HG03066 (cell line): Measurements from ENCODE around the gene ATG4B.

Experiments
- ATAC-seq: cut with Tn5 transposase; IDR thresholded peaks from one replicate; pipeline ENCODE4 v1.9.1; 2021; ENCODE audit warnings: low read depth; ENCODE audit not compliant: unreplicated experiment

ATG4B gene

DNA sequence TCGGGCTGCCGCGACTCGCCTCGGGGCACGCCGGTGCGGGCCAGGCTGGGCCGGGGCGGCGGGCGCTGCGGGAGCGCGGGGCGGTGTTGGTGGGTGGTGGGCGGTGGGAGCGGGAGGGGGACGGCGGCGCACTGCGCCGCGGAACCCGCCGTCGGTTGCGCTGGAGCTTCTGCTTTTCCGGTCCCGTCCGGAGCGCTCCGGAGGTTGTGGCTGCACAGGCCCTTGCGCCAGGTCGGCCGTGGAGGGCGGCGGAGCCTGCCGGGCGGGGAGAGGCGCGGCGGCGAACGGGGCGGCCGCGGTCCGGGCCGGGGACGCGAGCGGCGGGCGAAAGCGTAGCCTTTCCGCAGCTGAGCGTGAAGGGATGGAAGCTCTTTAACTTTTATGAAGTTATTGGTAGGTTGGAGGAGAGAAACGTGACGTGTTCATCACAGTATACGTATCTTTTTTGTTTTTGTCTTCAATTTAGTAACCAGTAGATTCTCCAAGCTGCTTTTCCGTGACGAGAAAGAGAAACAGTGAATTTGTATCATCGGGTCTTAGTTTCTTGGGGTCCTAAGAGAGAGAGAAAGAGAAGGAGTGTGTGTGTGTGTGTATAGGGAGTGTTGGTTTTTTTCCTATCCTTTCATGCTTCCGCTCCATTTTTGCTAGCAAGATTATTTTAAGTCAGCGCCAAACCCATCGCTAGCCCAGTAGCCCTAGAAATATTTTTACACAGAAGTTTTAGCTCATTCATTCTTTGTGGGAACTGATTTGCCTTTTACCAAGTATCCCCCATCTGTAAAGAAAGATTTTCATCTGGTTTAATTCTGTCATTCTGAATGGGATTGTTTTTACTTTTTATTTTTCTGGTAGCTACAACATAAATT is 535 bp downstream of the ATG4B start:
- ATAC-seq, result peak; percentile 14

DNA sequence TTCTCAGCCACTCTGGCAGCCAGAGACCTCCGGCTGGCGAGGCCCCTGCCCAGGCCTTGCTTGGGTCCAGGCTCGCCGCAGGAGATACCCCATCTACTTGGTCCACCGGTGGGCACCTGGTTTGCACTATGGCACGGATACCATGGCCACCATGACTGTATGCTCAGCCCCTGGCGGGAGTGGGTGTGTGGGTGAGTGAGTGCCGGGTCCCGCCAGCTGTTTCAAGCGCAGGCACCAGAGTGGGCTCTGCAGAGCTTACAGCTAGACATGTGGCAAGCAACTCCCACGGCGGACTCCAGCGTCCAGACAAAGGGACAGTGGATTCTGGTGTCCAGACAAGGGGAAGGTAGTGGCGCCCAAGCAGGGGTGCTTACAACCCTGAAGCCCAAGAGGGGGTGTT is 1.4 kb downstream of the ATG4B start:
- no peak for ATAC-seq

DNA sequence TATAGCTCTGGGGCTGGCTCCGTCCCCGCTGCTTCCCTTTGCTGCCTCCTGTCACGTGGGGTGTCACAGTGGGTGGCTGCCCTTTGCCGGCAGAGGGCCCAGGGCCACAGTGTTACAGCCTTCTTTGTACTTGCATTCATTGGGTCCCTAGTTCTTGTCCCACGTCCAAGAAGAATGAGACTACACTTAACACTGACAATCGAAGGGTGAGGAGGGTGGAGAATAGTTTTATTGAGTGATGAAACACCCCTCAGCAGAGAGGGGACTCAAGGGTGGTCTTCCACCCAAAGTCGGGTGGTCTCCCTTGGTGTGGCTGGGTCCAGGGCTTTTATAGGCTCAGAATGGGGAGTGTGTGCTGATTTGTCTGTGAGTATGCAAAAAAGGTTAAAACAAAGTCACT is 1.9 kb downstream of the ATG4B start:
- ATAC-seq, result no peak

DNA sequence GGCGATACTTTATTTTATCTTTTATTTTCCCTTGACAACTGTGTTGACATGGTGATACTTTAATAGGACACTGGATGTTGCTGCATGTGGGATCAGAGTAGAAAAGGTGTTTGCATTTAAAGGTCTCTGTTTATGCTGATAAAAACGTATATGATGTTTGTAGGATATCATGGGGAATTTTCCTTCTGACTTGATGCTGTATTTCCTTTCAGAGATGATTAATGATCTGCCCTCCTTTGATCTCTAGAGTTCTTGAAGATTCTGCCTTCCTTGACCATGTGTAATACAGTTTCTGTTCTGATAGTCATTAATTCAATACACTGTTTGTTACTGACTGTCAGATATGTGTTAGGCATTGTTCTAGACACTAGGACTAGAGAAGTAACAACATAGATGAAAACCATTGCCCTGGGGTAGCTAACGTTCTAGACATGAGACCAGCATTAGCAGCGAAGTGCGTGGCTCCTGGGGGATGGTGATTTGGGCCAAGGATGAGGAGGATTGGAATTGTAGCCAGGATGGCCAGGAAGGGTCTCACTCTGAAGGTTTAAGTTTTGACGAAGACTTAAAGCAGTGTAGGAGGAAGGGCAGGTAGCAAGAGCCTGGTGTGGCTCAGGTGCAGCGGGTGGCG is 2.8 kb downstream of the ATG4B start:
- ATAC-seq, result no peak

DNA sequence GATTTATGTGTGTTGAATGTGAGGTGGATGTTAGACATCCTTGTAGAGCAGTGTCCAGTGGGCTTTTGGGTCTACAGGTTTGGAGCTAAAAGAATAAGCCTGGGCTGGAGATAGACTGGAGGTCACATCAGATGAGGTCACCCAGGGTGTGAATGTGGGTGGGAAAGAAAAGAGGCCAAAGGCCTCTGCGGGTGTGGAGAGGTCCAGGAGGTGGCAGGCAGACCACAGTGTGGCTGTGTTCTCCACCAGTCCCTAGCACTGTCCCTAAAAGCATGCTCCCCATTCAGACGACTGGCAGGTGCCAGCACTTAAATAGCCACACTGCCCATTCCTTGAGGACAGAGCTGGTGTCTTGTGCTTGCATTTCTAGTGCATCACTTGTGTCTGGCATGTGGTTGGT is 4.1 kb downstream of the ATG4B start:
- ATAC-seq, result no peak

DNA sequence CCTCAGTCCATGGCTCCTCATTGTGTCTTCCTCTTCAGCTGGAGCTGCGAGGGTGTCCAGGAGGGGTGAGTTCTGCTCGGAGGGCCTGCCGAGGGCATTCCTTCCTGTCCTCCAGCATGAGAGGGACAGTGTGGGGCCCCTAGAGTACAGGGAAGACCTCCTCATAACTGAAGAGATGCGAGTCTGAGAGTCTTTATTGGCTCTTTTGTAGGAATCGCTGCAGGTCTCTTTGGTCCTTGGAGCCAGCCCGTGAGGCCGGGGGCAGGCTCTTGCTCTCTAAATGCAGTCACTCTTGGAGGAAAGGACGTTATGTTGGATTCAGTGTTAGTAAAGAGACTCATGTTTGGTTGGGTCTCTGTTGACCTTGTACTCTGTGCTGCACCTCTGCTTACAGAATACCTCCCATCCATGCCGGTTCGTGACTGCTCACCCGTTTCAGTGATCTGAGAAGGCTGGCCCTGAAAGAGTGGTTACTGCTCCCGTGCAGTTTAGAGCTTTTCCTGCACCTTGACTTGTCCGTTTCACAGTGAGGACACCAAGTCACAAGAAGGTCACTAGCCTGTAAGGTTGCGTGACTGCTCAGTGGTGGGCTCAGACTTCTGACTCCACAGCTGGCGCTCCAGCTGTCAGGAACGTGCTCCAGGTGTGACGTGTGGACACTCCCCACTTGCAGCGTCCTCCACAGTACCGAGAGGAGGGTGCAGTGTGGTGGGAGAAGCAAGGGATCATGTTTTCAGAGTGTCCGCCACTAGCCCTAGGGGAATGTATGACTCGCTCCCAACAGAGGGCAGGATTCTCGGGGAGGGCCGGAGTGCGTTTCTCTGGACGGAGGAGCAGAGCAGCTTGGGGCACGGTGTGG is 7.8 kb downstream of the ATG4B start:
- no peak for ATAC-seq

DNA sequence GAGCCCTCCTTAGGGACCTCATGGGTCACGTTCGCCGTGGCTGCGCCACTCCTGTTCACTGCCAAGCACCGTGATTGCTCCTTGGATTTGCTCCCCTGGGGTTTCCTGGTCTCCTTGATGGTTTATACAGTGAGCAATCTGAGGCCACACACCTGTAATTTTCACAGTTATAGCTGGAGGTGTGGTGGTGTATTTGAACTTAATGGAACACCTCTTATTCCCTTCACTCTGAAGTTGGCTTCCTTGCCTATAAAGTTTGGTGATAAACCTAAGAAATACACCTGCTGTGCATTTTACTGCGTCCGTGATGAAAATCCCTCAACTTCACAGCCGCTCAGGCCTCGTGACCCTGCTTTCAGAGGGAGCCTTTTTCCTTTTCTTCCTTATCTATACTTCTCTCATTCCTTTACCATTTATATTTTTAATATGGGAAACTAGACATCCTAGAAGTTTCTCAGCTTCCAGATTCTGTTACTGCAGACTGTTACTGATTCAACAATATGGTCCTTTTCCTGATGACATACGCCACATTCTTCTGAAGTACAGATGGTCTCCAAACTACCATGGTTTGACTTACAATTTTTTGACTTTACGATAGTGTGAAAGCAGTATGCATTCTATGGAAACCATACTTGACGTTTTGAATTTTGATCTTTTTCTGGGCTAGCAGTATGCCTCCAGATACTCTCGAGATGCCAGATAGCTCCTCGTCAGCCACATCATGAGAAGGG is 8.6 kb downstream of the ATG4B start:
- no peak for ATAC-seq

DNA sequence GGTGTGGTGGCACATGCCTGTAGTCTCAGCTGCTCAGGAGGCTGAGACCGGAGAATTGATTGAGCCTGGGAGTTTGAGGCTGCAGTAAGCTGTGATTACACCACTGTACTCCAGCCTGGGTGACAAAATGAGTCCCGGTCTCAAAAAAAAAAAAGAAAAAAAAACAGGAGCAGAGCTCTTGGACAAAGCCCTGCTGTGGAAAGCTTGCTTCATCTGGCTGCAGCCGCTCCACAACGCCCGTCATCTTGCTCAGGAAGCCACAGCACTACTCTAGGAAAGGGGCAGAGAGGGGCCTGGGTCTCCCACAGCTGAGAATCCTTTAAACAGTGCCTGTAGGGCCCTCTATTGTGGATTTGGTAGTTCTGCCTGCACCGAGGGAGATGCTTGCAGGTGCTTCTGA is 11.0 kb downstream of the ATG4B start:
- ATAC-seq, result no peak

DNA sequence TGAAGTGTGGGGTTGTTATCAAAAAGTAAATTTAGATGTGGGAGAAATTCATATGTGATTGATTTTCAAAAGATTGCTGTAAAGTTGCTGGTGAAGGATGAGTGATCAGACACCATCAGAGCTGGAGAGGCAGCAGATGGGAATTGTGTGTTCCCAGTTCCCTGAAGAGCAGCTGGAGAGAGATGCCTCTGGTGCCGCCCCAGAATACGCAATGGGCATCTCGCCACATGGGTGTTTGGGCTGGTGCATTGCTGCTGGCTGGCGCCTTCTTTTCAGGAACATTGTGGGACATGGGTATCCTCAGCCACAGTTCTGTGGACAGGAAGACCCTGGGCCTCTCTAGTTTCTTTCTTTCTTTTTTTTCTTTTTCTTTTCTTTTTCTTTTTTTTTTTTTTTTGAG is 11.9 kb downstream of the ATG4B start:
- ATAC-seq, result no peak

DNA sequence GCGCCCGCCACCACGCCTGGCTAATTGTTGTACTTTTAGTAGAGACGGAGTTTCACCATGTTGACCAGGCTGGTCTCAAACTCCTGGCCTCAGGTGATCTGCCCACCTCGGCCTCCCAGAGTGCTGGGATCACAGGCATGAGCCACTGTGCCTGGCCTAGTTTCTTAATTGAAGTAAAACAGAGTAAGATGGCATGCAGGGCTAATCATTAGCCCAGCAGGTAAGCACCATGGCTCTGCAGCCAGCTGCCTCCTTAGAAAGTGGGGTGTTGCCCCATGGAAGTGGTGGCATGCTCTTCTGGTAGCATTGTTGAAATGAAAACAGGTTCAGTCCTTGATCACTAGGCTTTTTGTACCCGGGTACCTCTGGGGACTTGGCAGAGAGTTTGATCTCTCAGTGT is 12.4 kb downstream of the ATG4B start:
- ATAC-seq, result no peak

DNA sequence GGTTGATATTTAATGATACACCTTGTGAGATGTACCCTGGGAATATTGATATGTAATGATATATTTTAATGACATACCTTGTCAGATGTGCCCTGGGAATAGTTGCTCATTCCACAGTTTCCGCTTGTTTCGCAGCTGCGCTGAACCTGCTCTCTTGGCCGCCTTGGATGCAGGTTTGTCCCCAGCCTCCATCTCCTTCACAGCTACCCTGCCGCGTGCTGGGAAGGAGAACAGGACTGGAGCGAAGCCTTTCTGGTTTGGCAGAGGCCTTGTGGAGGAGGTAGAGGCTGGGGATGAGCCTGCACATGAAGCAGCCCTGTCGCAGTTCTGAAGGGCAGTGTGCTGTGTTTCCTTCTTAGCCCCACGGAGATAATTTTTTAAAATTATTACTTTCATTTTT is 14.6 kb downstream of the ATG4B start:
- no peak for ATAC-seq

DNA sequence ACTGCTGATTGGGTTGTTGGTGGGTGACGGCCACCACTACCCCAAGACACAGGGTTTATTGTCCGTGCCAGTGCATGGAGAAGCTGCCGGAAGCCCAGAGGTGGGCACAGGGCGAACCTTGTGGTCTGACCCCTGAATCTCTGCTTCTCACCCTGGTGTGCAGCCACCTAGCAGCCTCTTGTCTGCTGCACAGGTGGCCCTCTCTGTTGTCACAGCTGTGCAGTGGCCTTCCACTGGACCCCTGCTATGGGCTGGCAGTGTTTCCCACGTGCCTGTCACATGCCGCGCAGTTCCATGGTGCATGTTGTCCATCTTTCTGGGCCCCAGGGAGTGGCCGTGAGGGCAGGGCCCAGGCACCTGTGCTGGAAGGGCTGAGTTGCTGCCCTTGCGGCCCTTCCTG is 15.2 kb downstream of the ATG4B start:
- ATAC-seq, result no peak

DNA sequence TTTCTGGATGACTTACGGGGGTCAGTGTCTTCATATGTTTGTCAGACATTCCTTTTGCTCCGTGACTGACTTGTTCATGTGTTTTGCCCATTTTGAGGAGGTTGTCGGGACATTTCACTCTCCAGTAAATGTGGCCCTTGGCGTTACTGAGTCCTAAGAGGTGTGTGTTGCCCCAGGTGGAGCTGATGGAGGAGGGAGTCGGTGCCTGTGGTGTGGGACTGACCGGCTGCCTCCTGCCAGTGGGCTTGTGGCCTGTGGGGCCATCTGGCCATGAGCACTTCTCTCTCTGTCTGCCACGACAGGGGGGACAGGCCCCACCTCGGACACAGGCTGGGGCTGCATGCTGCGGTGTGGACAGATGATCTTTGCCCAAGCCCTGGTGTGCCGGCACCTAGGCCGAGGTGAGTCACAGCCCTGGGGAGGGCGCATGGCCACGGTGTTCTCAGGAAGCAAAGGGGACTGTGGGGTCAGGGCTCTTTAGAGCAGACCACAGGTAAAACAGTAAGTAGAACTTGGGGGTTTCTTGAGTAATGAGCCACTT is 15.8 kb downstream of the ATG4B start:
- no peak for ATAC-seq

DNA sequence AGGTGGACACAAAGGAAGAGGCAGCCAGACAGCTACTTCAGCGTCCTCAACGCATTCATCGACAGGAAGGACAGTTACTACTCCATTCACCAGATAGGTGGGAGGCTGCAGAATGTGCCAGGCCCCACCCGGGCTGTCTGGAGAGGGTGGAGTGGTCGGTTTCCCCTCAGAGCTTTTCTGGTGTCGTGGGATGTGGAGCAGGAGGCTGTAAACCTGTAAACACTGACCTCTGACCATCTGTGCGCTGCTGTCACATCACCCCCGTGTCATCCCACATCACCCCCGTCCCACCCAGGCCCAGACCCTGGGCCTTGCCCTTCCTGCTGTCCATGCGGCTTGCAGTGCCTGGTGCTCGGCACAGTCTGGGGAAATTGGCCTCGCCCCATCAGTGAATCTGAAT is 17.1 kb downstream of the ATG4B start:
- ATAC-seq, result no peak

DNA sequence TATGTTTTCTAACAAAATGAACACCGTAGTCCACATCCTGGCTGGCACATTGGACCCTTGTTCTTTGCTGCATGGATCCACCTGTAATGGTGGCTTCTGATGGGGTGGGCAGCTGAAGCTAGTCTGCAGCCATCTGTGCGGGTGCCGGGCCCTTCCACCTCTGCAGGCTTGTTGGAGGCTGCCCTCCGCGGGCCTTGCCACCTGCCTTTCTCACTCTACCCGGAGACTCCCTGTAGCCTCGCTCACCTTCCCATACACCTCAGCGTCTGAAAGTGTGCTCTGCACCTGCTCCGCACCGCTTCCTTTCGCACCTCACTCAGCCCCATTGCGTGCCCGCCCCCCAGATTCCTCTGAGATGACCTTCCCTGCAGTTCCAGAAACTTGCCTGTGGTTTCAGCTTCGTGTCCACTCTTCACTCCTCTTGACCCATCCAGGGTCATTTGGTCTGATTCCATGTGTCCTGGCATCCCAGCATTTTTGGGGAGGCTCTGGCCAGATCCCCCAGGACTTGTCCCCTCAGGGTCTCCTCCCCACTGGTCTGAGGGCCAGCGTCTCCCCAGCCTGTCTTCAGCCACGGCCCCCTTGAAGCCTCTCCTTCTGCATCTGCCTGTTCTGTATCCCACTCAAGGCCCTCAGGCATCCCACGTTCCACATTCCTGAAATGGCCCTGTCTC is 18.2 kb downstream of the ATG4B start:
- no peak for ATAC-seq

DNA sequence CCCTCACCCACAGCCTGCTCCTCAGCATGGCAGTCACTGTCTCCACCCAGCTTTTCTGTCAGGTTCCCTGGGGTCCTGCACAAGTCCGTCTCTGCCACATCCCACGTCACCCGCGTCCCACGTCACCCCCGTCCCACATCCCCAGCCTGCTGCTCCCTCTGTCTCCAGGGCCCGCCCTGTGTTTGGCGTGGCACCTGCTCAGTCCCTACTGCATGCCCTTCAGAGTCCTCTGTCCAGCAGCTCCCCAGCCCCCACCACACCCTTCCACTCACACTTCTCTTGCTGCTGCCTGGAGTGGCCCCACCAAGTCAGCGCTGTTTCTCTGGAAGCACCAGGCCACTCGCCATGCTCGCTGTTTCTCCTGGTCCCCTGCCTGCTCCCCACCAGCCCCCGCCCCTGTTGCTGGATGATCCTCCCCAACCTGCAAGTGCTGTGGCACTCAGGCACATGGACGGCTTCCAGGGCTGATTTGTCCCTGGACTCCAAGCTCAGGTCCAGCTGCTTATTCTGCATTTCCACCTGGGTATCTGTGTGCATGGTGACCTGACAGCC is 18.8 kb downstream of the ATG4B start:
- ATAC-seq, result no peak

DNA sequence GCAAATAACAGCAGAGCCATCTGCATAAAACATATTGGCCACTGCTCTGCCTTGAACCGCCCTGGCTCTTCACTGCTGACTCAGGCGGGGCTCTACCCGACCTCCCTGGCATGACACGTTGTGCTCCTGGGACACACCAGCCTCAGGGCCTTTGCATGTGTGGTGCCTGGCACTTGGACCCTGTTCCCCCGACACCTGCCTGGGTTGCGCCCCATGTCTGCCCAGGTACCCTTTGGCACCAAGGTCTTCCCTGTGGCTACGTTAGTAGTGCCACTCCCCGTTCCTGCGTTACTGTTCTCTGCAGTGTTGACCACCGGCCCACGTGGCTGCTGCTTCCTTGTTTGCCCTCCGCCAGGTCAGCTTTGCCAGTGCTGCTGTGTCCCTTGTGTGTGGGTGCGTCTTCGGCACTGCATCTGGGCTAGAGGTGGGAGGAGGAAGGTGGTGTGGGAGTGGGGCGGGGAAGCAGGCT is 20.3 kb downstream of the ATG4B start:
- ATAC-seq, result no peak

DNA sequence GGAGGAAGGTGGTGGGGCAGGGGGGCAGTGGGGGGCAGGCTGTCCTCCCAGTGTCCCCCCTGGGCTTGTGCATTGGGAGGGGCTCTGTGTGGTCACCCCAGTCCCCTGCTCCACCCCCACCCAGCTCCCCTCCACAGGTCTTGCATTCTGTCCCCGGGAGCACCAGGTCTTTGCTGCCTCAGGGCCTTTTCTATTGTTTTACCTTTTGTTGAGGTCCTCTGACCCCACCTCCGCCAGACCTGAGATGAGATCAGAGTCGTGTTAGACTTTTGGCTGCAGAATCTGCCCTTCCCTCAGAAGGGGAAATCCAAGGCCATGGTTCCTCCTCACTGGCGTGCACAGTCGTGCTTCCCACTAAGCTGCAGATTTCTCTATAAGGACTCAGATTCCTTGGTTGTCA is 20.8 kb downstream of the ATG4B start:
- no peak for ATAC-seq

DNA sequence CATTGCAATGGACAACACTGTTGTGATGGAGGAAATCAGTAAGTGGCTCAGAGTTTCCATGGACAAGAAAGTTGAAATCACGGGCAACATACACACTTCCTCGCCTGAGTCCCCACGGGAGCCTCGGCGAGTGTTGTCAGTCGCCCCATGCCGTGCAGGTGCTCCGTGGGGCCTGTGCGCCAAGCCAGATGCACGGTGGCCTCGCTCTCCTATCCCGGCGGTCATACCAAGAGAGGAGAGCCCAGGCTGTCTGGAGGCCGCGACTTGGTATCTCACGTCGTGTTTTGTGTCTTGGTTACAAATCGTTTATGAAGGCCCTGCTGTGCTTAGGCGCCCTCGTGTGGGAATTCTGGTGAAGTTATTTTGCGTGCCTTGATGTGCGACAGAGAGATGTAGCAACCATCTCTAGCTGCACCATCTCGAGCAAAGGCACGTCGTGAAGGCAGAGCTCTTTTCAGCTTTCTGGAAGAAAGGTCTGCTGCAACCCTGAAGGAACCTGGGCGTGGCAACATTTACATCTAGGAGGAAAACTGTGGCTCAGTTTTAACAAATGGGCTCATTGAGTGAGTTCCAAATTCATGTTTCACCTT is 21.8 kb downstream of the ATG4B start:
- ATAC-seq, result no peak
